HEK293 (cell line): Measurements from ENCODE around the gene ATP8B1.

ENCODE experiments used
- CTCF ChIA-PET: fragments of 350-600 bp; formaldehyde crosslinking; extraction: SDS; loops from one replicate; lab custom pipeline; 2021; ENCODE audit warnings: antibody characterized with exemption; lab: Yijun Ruan, JAX
- POLR2A ChIA-PET: fragments of 300-600 bp; formaldehyde crosslinking; extraction: SDS; loops from one replicate; lab custom pipeline; 2020; ENCODE audit warnings: antibody characterized with exemption, inconsistent platforms; lab: Yijun Ruan, JAX
- H3K27ac ChIP-seq: fragments of 200-500 bp; sonication (Bioruptor generic); 2 replicates; pipeline ENCODE4 v1.5.1; 2014; ENCODE audit warnings: low read depth, low read length, control low read depth, inconsistent platforms; ENCODE audit errors: extremely low read depth
- H3K36me3 ChIP-seq, 2 experiments: fragments of 200-500 bp in 1 of 2; sonication (Bioruptor generic) in 1 of 2; 1 replicate in 1 of 2; 2 replicates in 1 of 2; pipeline ENCODE4 v1.5.1; 2014 to 2017; ENCODE audit warnings: inconsistent platforms in 2 of 2, low read length in 2 of 2; ENCODE audit not compliant: control insufficient read depth in 2 of 2, insufficient read depth in 1 of 2
- H3K4me1 ChIP-seq: fragments of 200-500 bp; sonication (Bioruptor generic); 2 replicates; pipeline ENCODE4 v1.5.1; 2014; ENCODE audit warnings: mild to moderate bottlenecking, low read length, inconsistent platforms; ENCODE audit not compliant: control insufficient read depth, insufficient read depth
- H3K4me3 ChIP-seq: 2 replicates; pipeline ENCODE4 v1.5.1; 2011; ENCODE audit warnings: low read depth, mild to moderate bottlenecking, control low read depth, low read length, moderate library complexity
- H3K9me3 ChIP-seq: fragments of 200-500 bp; sonication (Bioruptor generic); 2 replicates; pipeline ENCODE4 v1.5.1; 2014; ENCODE audit warnings: low read depth, low read length, inconsistent platforms; ENCODE audit not compliant: control insufficient read depth, insufficient read depth
- GLI2 ChIP-seq: fragments of 450-650 bp; formaldehyde crosslinking; IDR thresholded peaks from 2 replicates; pipeline ENCODE4; 2017; ENCODE audit warnings: missing biosample characterization, missing genetic modification characterization, low read depth, borderline replicate concordance
- GLIS1 ChIP-seq: fragments of 450-650 bp; formaldehyde crosslinking; IDR thresholded peaks from 2 replicates; pipeline ENCODE4 v1.5.1; 2016; ENCODE audit warnings: missing biosample characterization, missing genetic modification characterization
- GLIS2 ChIP-seq: fragments of 450-650 bp; formaldehyde crosslinking; IDR thresholded peaks from 2 replicates; pipeline ENCODE4 v1.5.1; 2016; ENCODE audit warnings: missing biosample characterization, missing genetic modification characterization
- HOXC10 ChIP-seq: sonication (generic); formaldehyde crosslinking; IDR thresholded peaks from 2 replicates; pipeline ENCODE4 v1.8.1; 2023; ENCODE audit warnings: mild to moderate bottlenecking, missing genetic modification reagents
- HOXD13 ChIP-seq: sonication (generic); formaldehyde crosslinking; IDR thresholded peaks from 2 replicates; pipeline ENCODE4 v1.8.0; 2022; ENCODE audit warnings: missing genetic modification reagents, borderline replicate concordance
- YY2 ChIP-seq: fragments of 450-650 bp; formaldehyde crosslinking; IDR thresholded peaks from 2 replicates; pipeline ENCODE4 v1.5.1; 2016; ENCODE audit warnings: missing biosample characterization, missing genetic modification characterization
- ZBTB48 ChIP-seq: fragments of 450-650 bp; formaldehyde crosslinking; IDR thresholded peaks from 2 replicates; pipeline ENCODE4 v1.5.1; 2016; ENCODE audit warnings: missing biosample characterization, missing genetic modification characterization
- ZFHX2 ChIP-seq: fragments of 450-650 bp; formaldehyde crosslinking; conservative IDR thresholded peaks from 2 replicates; pipeline ENCODE4 v1.5.1; 2016; ENCODE audit warnings: missing biosample characterization, missing genetic modification characterization
- ZNF10 ChIP-seq: fragments of 450-650 bp; formaldehyde crosslinking; IDR thresholded peaks from 2 replicates; pipeline ENCODE4 v1.5.1; 2017; ENCODE audit warnings: missing biosample characterization, missing genetic modification characterization
- ZNF132 ChIP-seq: fragments of 450-650 bp; formaldehyde crosslinking; IDR thresholded peaks from 2 replicates; pipeline ENCODE4 v1.5.1; 2017; ENCODE audit warnings: missing biosample characterization, missing genetic modification characterization, borderline replicate concordance
- ZNF423 ChIP-seq: fragments of 450-650 bp; formaldehyde crosslinking; IDR thresholded peaks from 2 replicates; pipeline ENCODE4 v1.5.1; 2016; ENCODE audit warnings: missing biosample characterization, missing genetic modification characterization
- ZNF521 ChIP-seq: fragments of 450-650 bp; formaldehyde crosslinking; IDR thresholded peaks from 2 replicates; pipeline ENCODE4 v1.5.1; 2017; ENCODE audit warnings: missing biosample characterization, mild to moderate bottlenecking, missing genetic modification characterization
- ZNF558 ChIP-seq: fragments of 450-650 bp; formaldehyde crosslinking; IDR thresholded peaks from 2 replicates; pipeline ENCODE4 v1.5.1; 2016; ENCODE audit warnings: missing biosample characterization, missing genetic modification characterization
- ZNF707 ChIP-seq: fragments of 450-650 bp; formaldehyde crosslinking; IDR thresholded peaks from 2 replicates; pipeline ENCODE4 v1.5.1; 2016; ENCODE audit warnings: missing biosample characterization, missing genetic modification characterization
- ZSCAN30 ChIP-seq: fragments of 450-650 bp; IDR thresholded peaks from 2 replicates; pipeline ENCODE4 v1.5.1; 2018; ENCODE audit warnings: missing biosample characterization, mild to moderate bottlenecking, missing genetic modification characterization, moderate library complexity
- TF ChIP-seq, protein P1 (sequence below): fragments of 450-650 bp; formaldehyde crosslinking; optimal IDR thresholded peaks from 2 replicates; pipeline ENCODE3; 2016; ENCODE audit warnings: missing biosample characterization, mild to moderate bottlenecking, missing genetic modification characterization
- TF ChIP-seq, protein P2 (sequence below): fragments of 450-650 bp; formaldehyde crosslinking; IDR thresholded peaks from 2 replicates; pipeline ENCODE4 v1.5.1; 2016; ENCODE audit warnings: missing biosample characterization, missing genetic modification characterization
- TF ChIP-seq, protein P3 (sequence below): fragments of 450-650 bp; formaldehyde crosslinking; IDR thresholded peaks from 2 replicates; pipeline ENCODE4 v1.5.1; 2017; ENCODE audit warnings: missing biosample characterization, missing genetic modification characterization
- TF ChIP-seq, protein P4 (sequence below): fragments of 450-650 bp; formaldehyde crosslinking; IDR thresholded peaks from 2 replicates; pipeline ENCODE4 v1.5.1; 2016; ENCODE audit warnings: missing biosample characterization, missing genetic modification characterization
- TF ChIP-seq, protein P5 (sequence below): fragments of 450-650 bp; formaldehyde crosslinking; IDR thresholded peaks from 2 replicates; pipeline ENCODE4 v1.5.1; 2016; ENCODE audit warnings: missing biosample characterization, missing genetic modification characterization
- TF ChIP-seq, protein P6 (sequence below): fragments of 450-650 bp; formaldehyde crosslinking; IDR thresholded peaks from 2 replicates; pipeline ENCODE4 v1.5.1; 2016; ENCODE audit warnings: missing biosample characterization, missing genetic modification characterization

ATP8B1 gene

DNA sequence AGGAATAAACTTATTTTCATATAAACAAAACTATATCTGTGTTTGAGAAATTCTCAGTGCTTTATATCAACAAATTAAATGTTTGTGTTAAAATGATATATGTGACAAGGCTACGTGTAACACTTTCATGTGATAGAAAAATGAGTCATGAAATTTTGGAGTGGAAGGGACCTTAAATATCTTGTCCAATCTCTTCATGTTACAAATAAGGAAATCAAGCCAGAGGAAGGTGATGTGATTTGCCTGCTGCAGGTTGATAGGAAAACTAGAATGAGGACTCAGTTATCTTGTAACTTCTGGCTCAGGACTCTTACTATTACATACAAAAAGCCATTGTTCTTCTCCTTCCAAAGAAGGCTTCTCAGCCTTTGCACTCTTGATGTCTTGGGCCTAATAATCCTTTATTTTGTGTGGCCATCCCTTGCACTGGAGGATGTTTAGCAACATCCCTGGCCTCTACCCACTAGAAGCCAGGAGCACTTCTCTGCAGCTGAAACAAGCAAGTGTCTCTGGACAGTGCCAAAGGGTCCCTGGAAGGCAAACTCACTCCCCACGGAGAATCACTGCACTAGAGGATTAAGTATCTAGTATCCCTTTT lies 138.4 kb downstream of the ATP8B1 start:
- CTCF ChIA-PET = interaction anchor here (0.7 kb wide), 1 partner anchor 33 kb away, joined by 7 read pairs; no protein-coding TSS in a partner anchor

DNA sequence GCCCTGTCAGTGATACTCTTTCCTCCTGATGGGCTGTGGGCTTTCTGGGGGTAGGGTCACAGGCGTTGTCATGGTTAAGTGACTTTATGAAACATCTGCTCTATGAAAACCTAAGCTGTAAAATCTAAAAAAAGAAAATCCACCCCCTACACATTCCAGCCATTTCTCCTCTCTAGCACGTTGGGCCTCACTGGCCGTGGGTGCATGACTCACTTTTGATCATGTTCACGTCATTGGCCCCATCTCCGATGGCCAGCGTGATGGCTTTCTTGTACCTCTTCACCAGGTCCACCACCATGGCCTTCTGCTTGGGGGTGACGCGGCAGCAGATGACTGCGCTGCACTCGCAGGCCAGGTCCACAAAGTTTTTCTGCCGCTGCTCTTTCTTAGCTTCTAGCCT lies 142.2 kb downstream of the ATP8B1 start:
- POLR2A ChIA-PET = no interaction called here
- TF ChIP-seq GLI2 (no peak), YY2 (tag by site-specific recombination) (no peak), ZNF10 (no peak), ZNF521 (no peak), ZNF423 (tag by site-specific recombination) (no peak), ZNF707 (tag by site-specific recombination) (no peak)
- TF ChIP-seq, protein P1, sequence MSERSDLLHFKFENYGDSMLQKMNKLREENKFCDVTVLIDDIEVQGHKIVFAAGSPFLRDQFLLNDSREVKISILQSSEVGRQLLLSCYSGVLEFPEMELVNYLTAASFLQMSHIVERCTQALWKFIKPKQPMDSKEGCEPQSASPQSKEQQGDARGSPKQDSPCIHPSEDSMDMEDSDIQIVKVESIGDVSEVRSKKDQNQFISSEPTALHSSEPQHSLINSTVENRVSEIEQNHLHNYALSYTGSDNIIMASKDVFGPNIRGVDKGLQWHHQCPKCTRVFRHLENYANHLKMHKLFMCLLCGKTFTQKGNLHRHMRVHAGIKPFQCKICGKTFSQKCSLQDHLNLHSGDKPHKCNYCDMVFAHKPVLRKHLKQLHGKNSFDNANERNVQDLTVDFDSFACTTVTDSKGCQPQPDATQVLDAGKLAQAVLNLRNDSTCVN = no peak
- TF ChIP-seq, protein P2, sequence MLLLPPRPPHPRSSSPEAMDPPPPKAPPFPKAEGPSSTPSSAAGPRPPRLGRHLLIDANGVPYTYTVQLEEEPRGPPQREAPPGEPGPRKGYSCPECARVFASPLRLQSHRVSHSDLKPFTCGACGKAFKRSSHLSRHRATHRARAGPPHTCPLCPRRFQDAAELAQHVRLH (tag by site-specific recombination) = no peak
- TF ChIP-seq, protein P3, sequence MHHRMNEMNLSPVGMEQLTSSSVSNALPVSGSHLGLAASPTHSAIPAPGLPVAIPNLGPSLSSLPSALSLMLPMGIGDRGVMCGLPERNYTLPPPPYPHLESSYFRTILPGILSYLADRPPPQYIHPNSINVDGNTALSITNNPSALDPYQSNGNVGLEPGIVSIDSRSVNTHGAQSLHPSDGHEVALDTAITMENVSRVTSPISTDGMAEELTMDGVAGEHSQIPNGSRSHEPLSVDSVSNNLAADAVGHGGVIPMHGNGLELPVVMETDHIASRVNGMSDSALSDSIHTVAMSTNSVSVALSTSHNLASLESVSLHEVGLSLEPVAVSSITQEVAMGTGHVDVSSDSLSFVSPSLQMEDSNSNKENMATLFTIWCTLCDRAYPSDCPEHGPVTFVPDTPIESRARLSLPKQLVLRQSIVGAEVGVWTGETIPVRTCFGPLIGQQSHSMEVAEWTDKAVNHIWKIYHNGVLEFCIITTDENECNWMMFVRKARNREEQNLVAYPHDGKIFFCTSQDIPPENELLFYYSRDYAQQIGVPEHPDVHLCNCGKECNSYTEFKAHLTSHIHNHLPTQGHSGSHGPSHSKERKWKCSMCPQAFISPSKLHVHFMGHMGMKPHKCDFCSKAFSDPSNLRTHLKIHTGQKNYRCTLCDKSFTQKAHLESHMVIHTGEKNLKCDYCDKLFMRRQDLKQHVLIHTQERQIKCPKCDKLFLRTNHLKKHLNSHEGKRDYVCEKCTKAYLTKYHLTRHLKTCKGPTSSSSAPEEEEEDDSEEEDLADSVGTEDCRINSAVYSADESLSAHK (tag by site-specific recombination) = no peak
- H3K4me1 ChIP-seq = peaks cover 2% of the 10 kb centered on the region; the same call in 1 of the 2 replicates
- H3K36me3 ChIP-seq = no peaks in the 10 kb centered on the region; a peak in 1 of 3 replicates
- H3K27ac ChIP-seq = no peak overlapping the region
- H3K4me3 ChIP-seq = no peak overlapping the region
- CTCF ChIA-PET = interaction anchor here (0.6 kb wide), 1 partner anchor 94 kb away, joined by 3 read pairs; no protein-coding TSS in a partner anchor
- H3K9me3 ChIP-seq = no peaks in the 10 kb centered on the region

More for the DNA sequence above, 138.4 kb downstream of the ATP8B1 start:
- POLR2A ChIA-PET = no interaction called here
- no peaks in the 10 kb centered on the region; a peak in 1 of 3 replicates for H3K36me3 ChIP-seq
- no peak overlapping the region for H3K4me3 ChIP-seq
- no peak overlapping the region for H3K27ac ChIP-seq
- no peaks in the 10 kb centered on the region for H3K9me3 ChIP-seq
- peaks cover 6% of the 10 kb centered on the region; the same call in 1 of the 2 replicates for H3K4me1 ChIP-seq
- no peak for TF ChIP-seq ZBTB48 (tag by site-specific recombination)
- TF ChIP-seq, protein P4, sequence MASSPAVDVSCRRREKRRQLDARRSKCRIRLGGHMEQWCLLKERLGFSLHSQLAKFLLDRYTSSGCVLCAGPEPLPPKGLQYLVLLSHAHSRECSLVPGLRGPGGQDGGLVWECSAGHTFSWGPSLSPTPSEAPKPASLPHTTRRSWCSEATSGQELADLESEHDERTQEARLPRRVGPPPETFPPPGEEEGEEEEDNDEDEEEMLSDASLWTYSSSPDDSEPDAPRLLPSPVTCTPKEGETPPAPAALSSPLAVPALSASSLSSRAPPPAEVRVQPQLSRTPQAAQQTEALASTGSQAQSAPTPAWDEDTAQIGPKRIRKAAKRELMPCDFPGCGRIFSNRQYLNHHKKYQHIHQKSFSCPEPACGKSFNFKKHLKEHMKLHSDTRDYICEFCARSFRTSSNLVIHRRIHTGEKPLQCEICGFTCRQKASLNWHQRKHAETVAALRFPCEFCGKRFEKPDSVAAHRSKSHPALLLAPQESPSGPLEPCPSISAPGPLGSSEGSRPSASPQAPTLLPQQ (tag by site-specific recombination) = no peak
- TF ChIP-seq HOXC10 (CRISPR knock-in tag) = no peak
- no peak for TF ChIP-seq GLIS2
- TF ChIP-seq ZNF132 (tag by site-specific recombination) = no peak
- no peak for TF ChIP-seq HOXD13 (CRISPR knock-in tag)
- no peak for TF ChIP-seq ZSCAN30 (tag by site-specific recombination)
- TF ChIP-seq, protein P5, sequence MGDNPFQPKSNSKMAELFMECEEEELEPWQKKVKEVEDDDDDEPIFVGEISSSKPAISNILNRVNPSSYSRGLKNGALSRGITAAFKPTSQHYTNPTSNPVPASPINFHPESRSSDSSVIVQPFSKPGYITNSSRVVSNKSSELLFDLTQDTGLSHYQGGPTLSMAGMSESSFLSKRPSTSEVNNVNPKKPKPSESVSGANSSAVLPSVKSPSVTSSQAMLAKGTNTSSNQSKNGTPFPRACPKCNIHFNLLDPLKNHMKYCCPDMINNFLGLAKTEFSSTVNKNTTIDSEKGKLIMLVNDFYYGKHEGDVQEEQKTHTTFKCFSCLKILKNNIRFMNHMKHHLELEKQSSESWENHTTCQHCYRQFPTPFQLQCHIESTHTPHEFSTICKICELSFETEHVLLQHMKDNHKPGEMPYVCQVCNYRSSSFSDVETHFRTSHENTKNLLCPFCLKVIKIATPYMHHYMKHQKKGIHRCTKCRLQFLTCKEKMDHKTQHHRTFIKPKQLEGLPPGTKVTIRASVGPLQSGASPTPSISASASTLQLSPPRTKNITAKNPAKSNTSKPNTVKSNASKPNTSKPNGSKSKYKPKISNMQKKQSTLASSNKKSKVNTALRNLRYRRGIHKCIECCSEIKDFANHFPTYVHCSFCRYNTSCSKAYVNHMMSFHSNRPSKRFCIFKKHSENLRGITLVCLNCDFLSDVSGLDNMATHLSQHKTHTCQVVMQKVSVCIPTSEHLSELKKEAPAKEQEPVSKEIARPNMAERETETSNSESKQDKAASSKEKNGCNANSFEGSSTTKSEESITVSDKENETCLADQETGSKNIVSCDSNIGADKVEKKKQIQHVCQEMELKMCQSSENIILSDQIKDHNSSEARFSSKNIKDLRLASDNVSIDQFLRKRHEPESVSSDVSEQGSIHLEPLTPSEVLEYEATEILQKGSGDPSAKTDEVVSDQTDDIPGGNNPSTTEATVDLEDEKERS (tag by site-specific recombination) = no peak
- TF ChIP-seq GLIS1 (tag by site-specific recombination) = no peak
- TF ChIP-seq ZNF558 (tag by site-specific recombination) = no peak
- TF ChIP-seq, protein P2 (tag by site-specific recombination) = no peak
- TF ChIP-seq ZFHX2 = no peak
- TF ChIP-seq, protein P6, sequence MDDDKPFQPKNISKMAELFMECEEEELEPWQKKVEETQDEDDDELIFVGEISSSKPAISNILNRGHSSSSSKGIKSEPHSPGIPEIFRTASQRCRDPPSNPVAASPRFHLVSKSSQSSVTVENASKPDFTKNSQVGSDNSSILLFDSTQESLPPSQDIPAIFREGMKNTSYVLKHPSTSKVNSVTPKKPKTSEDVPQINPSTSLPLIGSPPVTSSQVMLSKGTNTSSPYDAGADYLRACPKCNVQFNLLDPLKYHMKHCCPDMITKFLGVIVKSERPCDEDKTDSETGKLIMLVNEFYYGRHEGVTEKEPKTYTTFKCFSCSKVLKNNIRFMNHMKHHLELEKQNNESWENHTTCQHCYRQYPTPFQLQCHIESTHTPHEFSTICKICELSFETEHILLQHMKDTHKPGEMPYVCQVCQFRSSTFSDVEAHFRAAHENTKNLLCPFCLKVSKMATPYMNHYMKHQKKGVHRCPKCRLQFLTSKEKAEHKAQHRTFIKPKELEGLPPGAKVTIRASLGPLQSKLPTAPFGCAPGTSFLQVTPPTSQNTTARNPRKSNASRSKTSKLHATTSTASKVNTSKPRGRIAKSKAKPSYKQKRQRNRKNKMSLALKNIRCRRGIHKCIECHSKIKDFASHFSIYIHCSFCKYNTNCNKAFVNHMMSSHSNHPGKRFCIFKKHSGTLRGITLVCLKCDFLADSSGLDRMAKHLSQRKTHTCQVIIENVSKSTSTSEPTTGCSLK (tag by site-specific recombination) = no peak
- TF ChIP-seq, all 188 proteins: peak for 0
